Progenitor cell of endocrine pancreas (in vitro differentiated cells): ENCODE measurements around the gene TRIP12. TPM values are rescaled to one million over a fixed set of nuclear protein-coding genes. Genes with fewer than 3 reads are reported as not detected.
"Not testable (repeated sequence)": the region's sequence is repeated elsewhere in the genome, so short reads cannot be mapped to it uniquely, and the experiment has no call there.

Experiments used
- DNase-seq: peaks from one replicate; pipeline ENCODE4 v3.0.0; 2021; ENCODE audit warnings: low spot score; ENCODE audit not compliant: unreplicated experiment
- H3K27ac Mint-ChIP-seq: 2 replicates; pipeline ENCODE4 v1.8.0; 2021; ENCODE audit warnings: mild to moderate bottlenecking, moderate library complexity, mixed read lengths
- H3K27me3 Mint-ChIP-seq: 2 replicates; pipeline ENCODE4 v1.8.0; 2021; ENCODE audit warnings: mixed read lengths
- H3K36me3 Mint-ChIP-seq: 2 replicates; pipeline ENCODE4 v1.8.0; 2022; ENCODE audit warnings: mixed read lengths; ENCODE audit not compliant: insufficient read depth
- H3K4me1 Mint-ChIP-seq: 2 replicates; pipeline ENCODE4 v1.8.0; 2021; ENCODE audit warnings: low read depth, mixed read lengths
- H3K4me3 Mint-ChIP-seq: 2 replicates; pipeline ENCODE4 v1.8.0; 2021; ENCODE audit warnings: low read depth, mild to moderate bottlenecking, moderate library complexity, mixed read lengths
- H3K9me3 Mint-ChIP-seq: 2 replicates; pipeline ENCODE4 v1.8.0; 2021; ENCODE audit warnings: low read depth, mixed read lengths
- total RNA-seq: library from RNA; stranded (reverse); gene quantifications from 2 replicates; pipeline ENCODE4 v1.2.1, GENCODE V29; 2021
- TF ChIP-seq, protein P1 (sequence below): fragments of 200-600 bp; sonication (generic); IDR thresholded peaks from one replicate; pipeline ENCODE4 v1.5.0; 2021; ENCODE audit warnings: antibody characterized with exemption, mild to moderate bottlenecking; ENCODE audit not compliant: unreplicated experiment

Gene TRIP12
- total RNA-seq, 1 donor from 2014 or later = 228 TPM

DNA sequence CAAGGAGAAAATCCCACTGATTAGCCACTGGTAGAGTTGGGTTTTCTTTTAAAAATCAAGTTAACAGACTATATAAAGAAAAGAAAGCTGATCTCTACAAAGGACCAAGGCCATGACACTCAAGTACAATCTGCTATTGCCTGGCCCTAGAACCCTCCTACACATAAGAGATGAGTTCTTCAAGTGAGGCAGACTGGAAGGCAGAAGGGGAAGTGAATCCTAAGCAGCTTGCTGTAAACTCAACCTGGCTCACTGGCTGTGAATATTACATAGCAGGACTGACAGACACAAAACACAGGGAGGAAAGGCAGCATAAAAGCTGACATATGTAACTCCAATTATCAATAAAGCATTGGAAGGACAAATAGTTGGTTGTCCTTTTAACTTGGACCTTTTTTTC is 65.4 kb downstream of the TRIP12 start:
- Mint-ChIP-seq H3K27me3 (no peaks in the 10 kb centered on the region), H3K36me3 (peaks cover 29% of the 10 kb centered on the region), H3K9me3 (peaks cover 7% of the 10 kb centered on the region), H3K27ac (no peak overlapping the region), H3K4me3 (no peak overlapping the region), H3K4me1 (no peaks in the 10 kb centered on the region)
- TF ChIP-seq, protein P1, sequence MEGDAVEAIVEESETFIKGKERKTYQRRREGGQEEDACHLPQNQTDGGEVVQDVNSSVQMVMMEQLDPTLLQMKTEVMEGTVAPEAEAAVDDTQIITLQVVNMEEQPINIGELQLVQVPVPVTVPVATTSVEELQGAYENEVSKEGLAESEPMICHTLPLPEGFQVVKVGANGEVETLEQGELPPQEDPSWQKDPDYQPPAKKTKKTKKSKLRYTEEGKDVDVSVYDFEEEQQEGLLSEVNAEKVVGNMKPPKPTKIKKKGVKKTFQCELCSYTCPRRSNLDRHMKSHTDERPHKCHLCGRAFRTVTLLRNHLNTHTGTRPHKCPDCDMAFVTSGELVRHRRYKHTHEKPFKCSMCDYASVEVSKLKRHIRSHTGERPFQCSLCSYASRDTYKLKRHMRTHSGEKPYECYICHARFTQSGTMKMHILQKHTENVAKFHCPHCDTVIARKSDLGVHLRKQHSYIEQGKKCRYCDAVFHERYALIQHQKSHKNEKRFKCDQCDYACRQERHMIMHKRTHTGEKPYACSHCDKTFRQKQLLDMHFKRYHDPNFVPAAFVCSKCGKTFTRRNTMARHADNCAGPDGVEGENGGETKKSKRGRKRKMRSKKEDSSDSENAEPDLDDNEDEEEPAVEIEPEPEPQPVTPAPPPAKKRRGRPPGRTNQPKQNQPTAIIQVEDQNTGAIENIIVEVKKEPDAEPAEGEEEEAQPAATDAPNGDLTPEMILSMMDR = no peak
- DNase-seq = no peak

DNA sequence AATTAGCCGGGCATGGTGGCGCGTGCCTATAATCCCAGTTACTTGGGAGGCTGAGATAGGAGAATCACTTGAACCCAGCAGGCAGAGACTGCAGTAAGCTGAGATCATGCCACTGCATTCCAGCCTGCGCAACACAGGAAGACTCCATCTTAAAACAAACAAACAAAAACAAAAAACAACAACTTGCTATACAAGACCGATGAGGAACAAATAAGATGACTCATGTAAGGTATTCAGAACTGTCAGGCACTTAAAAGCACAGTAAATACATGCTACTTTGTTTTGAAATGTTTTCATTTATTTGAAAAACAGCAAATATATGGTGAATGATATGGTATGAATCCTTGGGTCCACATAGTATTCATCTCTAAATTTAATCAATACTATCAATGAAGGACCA is 66.7 kb downstream of the TRIP12 start:
- peaks cover 33% of the 10 kb centered on the region for H3K36me3 Mint-ChIP-seq
- no peak for DNase-seq
- no peak overlapping the region for H3K4me3 Mint-ChIP-seq
- no peak overlapping the region for H3K27ac Mint-ChIP-seq
- TF ChIP-seq, protein P1 = no peak
- H3K4me1 Mint-ChIP-seq = no peaks in the 10 kb centered on the region
- peaks cover 7% of the 10 kb centered on the region for H3K9me3 Mint-ChIP-seq
- no peaks in the 10 kb centered on the region for H3K27me3 Mint-ChIP-seq

DNA sequence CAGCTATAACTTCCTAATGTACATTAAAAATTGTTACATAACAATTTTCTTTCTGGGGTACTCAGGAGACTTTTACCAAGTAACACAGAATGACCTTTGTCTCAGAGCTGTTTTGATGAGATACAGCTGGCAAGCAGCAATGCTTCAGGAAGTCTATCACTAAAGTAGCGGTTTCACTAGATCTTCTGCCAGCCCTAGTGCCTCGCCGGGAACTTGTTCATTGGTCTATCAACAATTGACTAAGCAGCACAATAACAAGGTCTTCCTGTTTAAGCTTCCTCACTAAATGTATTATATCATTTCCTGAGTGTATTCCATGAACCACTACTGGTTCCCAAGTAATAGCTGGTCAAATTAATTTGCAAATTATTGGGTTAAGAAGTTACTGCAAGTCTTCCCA is 69.2 kb downstream of the TRIP12 start:
- H3K36me3 Mint-ChIP-seq = peaks cover 24% of the 10 kb centered on the region
- no peak overlapping the region for H3K4me3 Mint-ChIP-seq
- H3K9me3 Mint-ChIP-seq = peaks cover 7% of the 10 kb centered on the region
- DNase-seq = no peak
- TF ChIP-seq, protein P1 = no peak
- H3K4me1 Mint-ChIP-seq = peaks cover 2% of the 10 kb centered on the region
- no peaks in the 10 kb centered on the region for H3K27me3 Mint-ChIP-seq
- H3K27ac Mint-ChIP-seq = no peak overlapping the region

DNA sequence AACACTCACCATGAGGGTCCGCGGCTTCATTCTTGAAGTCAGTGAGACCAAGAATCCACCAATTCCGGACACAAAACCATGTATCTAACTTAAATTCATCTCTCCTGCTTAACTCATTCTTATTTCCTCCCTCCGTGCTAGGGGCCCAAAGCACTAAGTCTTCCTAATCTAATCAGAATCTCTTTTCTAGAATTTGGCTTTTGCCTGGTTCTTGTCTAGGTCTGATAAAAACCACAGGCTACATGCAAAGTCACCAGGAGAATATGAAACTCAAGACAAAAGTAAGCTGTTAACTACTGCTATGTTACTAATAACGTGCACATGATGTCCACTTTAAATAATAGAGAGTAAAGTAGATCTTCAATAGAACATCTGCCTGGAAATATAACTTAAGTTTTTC is 69.9 kb downstream of the TRIP12 start:
- no peak overlapping the region for H3K27ac Mint-ChIP-seq
- H3K9me3 Mint-ChIP-seq = peaks cover 7% of the 10 kb centered on the region

DNA sequence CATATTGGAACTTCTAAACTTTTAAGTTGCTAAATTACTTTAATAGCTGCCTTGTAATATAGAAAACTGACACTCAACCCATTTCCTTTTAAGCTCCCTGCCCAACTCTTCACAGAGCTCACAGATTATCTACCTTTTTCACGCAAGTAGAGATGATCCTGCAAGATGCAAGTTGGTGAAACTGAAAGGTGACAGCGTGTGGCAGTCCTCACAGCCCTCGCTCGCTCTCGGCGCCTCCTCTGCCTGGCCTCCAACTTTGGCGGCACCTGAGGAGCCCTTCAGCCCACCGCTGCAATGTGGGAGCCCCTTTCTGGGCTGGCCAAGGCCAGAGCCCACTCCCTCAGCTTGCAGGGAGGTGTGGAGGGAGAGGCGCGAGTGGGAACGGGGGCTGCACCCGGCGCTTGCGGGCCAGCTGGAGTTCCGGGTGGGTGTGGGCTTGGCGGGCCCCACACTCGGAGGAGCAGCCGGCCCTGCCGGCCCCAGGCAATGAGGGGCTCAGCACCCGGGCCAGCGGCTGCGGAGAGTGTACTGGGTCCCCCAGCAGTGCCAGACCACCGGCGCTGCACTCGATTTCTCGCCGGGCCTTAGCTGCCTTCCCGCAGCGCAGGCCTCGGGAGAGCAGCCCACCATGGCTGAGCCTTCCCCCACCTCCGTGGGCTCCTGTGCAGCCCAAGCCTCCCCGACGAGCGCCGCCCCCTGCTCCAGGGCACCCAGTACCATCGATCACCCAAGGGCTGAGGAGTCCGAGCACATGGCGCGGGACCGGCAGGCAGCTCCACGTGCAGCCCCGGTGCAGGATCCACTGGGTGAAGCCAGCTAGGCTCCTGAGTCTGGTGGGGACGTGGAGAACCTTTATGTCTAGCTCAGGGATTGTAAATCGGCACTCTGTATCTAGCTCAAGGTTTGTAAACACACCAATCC is 71.2 kb downstream of the TRIP12 start:
- H3K4me3 Mint-ChIP-seq, H3K9me3 Mint-ChIP-seq, DNase-seq, H3K4me1 Mint-ChIP-seq, H3K27me3 Mint-ChIP-seq, H3K27ac Mint-ChIP-seq: not testable (repeated sequence)
- H3K36me3 Mint-ChIP-seq = peaks cover 19% of the 10 kb centered on the region

More for the DNA sequence above, 69.9 kb downstream of the TRIP12 start:
- Mint-ChIP-seq H3K27me3 (no peaks in the 10 kb centered on the region), H3K4me1 (peaks cover 2% of the 10 kb centered on the region), H3K4me3 (no peak overlapping the region), H3K36me3 (peaks cover 21% of the 10 kb centered on the region)
- DNase-seq = no peak
- TF ChIP-seq, protein P1 = no peak

DNA sequence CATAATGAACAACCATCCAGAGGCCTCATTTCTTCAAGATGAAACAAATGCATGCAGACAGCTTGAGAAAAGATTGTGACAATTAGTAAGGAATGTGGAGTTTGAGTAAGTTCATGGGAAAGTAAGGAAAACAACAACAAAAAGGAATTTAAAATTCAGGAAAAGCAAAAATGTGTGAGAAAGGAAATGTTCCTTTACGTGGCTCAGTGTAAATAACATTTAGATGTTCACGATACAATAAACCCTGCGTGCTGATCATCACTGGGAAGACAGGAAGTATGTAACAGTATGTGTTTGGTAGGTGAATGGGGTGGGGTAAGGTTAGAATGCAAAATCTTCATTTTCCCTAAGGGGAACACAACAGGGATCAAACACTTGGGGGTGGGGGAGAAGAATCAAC is 72.7 kb downstream of the TRIP12 start:
- DNase-seq = no peak
- no peaks in the 10 kb centered on the region for H3K27me3 Mint-ChIP-seq
- TF ChIP-seq, protein P1 = no peak
- H3K4me1 Mint-ChIP-seq = peaks cover 2% of the 10 kb centered on the region
- no peak overlapping the region for H3K27ac Mint-ChIP-seq
- H3K4me3 Mint-ChIP-seq = no peak overlapping the region
- peaks cover 7% of the 10 kb centered on the region for H3K9me3 Mint-ChIP-seq
- peaks cover 13% of the 10 kb centered on the region for H3K36me3 Mint-ChIP-seq
